Mesothelial cell of epicardium (in vitro differentiated cells): ENCODE measurements around the gene ATP8B1. TPM values are rescaled to one million over a fixed set of nuclear protein-coding genes. Genes with fewer than 3 reads are reported as not detected.
A peak's percentile ranks its signal among the peaks of the same experiment; 100 is the strongest.
"Not testable (repeated sequence)": the region's sequence is repeated elsewhere in the genome, so short reads cannot be mapped to it uniquely, and the experiment has no call there.

ENCODE experiments used
- DNase-seq, 2 experiments: peaks; one replicate each; pipeline ENCODE4 v3.0.0; 2021; ENCODE audit warnings: low spot score in 2 of 2; ENCODE audit not compliant: unreplicated experiment in 2 of 2
- H3K27ac Mint-ChIP-seq: 2 replicates; pipeline ENCODE4 v1.8.0; 2021; ENCODE audit warnings: mixed read lengths
- H3K27me3 Mint-ChIP-seq: 2 replicates; pipeline ENCODE4 v1.8.0; 2021; ENCODE audit warnings: low read depth, mixed read lengths
- H3K36me3 Mint-ChIP-seq: 2 replicates; pipeline ENCODE4 v1.8.0; 2021; ENCODE audit warnings: mixed read lengths
- H3K4me1 Mint-ChIP-seq: 2 replicates; pipeline ENCODE4 v1.8.0; 2021; ENCODE audit warnings: mixed read lengths
- H3K4me3 Mint-ChIP-seq: 2 replicates; pipeline ENCODE4 v1.8.0; 2021; ENCODE audit warnings: mild to moderate bottlenecking, moderate library complexity, mixed read lengths
- H3K9me3 Mint-ChIP-seq: 2 replicates; pipeline ENCODE4 v1.8.0; 2021; ENCODE audit warnings: mixed read lengths
- total RNA-seq: library from RNA; stranded (reverse); gene quantifications from 3 replicates; pipeline ENCODE4 v1.2.1, GENCODE V29; 2021
- TF ChIP-seq, protein P1 (sequence below): fragments of 200-600 bp; sonication (generic); IDR thresholded peaks from one replicate; pipeline ENCODE4 v1.5.0; 2021; ENCODE audit warnings: antibody characterized with exemption; ENCODE audit not compliant: unreplicated experiment

ATP8B1 gene
- total RNA-seq, 1 donor from 2014 or later = 14.1 TPM

GRCh38 chr18:57655740-57656139, 147.4 kb downstream of the ATP8B1 start:
- no peak overlapping the region for H3K4me3 Mint-ChIP-seq
- H3K27me3 Mint-ChIP-seq = no peaks in the 10 kb centered on the region
- H3K9me3 Mint-ChIP-seq = peaks cover 12% of the 10 kb centered on the region
- peaks cover 9% of the 10 kb centered on the region for H3K4me1 Mint-ChIP-seq
- DNase-seq = no peak
- TF ChIP-seq, protein P1, sequence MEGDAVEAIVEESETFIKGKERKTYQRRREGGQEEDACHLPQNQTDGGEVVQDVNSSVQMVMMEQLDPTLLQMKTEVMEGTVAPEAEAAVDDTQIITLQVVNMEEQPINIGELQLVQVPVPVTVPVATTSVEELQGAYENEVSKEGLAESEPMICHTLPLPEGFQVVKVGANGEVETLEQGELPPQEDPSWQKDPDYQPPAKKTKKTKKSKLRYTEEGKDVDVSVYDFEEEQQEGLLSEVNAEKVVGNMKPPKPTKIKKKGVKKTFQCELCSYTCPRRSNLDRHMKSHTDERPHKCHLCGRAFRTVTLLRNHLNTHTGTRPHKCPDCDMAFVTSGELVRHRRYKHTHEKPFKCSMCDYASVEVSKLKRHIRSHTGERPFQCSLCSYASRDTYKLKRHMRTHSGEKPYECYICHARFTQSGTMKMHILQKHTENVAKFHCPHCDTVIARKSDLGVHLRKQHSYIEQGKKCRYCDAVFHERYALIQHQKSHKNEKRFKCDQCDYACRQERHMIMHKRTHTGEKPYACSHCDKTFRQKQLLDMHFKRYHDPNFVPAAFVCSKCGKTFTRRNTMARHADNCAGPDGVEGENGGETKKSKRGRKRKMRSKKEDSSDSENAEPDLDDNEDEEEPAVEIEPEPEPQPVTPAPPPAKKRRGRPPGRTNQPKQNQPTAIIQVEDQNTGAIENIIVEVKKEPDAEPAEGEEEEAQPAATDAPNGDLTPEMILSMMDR = no peak
- H3K27ac Mint-ChIP-seq = no peak overlapping the region
- H3K36me3 Mint-ChIP-seq = peaks cover 40% of the 10 kb centered on the region

DNA sequence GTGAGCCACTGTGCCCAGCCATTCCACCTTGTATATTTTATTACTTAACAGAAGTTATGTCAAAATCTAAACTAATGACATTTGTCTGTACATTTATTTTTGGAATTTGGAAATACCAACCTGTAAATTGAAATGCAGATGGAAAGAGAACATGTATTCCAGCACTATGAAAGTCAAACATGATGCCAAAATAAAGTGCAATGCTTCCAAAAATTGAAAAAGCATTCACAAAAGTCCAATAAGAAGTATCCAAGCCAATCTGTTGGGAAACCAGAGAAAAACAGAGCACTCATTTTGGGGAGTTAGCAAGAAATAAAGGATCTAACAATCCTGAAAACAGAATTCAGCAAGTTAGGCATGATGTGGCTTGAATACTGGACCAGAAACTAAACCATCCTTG, 151.2 kb downstream of the ATP8B1 start:
- H3K27ac Mint-ChIP-seq = no peak overlapping the region
- H3K4me1 Mint-ChIP-seq = peaks cover 1% of the 10 kb centered on the region
- H3K36me3 Mint-ChIP-seq = peaks cover 30% of the 10 kb centered on the region
- H3K9me3 Mint-ChIP-seq = peaks cover 12% of the 10 kb centered on the region
- TF ChIP-seq, protein P1 = no peak
- H3K27me3 Mint-ChIP-seq = no peaks in the 10 kb centered on the region
- H3K4me3 Mint-ChIP-seq = no peak overlapping the region
- no peak for DNase-seq

DNA sequence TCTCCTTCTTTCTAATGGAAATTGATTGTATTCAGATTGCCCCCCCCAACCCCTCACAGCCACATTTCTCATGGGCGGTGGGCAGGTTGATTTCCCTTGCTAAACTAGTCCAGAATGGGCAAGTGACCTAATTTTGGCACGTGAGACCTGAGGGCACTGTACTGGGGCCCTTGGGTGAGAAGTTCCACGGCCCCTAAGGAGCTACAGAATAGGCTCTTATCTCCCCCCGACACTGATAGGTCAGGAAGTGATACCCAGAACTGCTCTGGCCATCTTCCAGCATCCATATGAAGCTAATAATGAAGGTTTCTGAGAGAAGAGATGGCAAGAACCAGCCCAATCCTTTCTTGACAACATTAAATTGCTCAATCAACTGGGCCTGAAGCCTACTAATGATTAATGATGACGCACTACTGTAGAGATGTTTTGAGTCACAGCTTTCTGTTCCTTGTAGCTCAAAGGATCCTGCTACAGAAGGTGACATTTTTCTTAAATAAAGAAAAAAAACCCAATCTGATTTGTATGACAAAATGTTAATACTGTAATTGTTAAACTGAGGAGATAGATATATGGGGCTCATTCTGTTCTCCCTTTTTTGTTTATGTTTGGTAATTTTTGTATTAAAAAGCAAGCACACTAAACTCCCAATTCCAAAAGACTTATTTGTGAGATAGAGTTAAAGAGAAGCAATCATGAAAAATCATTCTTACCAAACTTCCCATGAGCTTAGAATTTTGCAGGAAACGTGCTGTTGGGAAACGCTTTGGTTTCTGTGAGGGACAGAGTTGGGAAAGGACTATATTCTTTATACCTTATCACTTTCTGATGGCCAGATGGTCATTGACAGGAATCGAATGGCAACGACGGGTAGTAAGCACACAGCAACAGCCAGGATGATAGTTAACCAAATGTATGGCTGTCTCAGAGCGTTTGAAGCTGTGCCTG, 153.3 kb downstream of the ATP8B1 start:
- Mint-ChIP-seq H3K27ac (peak overlapping the region; percentile 3), H3K36me3 (peaks cover 20% of the 10 kb centered on the region), H3K9me3 (peaks cover 2% of the 10 kb centered on the region), H3K4me1 (peaks cover 6% of the 10 kb centered on the region), H3K27me3 (no peaks in the 10 kb centered on the region), H3K4me3 (no peak overlapping the region)
- TF ChIP-seq, protein P1 = no peak
- no peak for DNase-seq

DNA sequence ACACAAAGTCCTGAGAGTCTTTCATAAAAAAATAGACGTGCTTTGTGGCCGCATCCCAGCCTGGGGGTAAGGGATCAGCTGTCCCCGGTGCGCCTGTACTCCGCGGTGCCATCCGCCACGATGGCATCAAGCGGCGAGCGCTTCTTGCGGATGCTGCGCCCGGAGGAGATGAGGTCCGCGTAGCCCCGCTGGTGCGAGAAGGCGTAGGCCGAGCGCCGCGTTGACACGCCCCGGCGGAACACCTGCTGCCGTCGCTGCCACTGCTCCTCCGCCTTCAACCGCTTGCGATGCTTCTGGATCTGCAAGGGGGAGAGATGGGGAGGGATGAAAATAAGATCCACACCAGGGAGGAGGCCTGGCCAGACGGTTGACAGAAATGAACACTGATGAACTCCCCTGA, 154.7 kb downstream of the ATP8B1 start:
- no peak for DNase-seq
- no peaks in the 10 kb centered on the region for H3K27me3 Mint-ChIP-seq
- no peaks in the 10 kb centered on the region for H3K9me3 Mint-ChIP-seq
- H3K4me1 Mint-ChIP-seq = peaks cover 6% of the 10 kb centered on the region
- H3K27ac Mint-ChIP-seq = no peak overlapping the region
- no peak overlapping the region for H3K4me3 Mint-ChIP-seq
- H3K36me3 Mint-ChIP-seq = peaks cover 15% of the 10 kb centered on the region
- TF ChIP-seq, protein P1 = no peak

DNA sequence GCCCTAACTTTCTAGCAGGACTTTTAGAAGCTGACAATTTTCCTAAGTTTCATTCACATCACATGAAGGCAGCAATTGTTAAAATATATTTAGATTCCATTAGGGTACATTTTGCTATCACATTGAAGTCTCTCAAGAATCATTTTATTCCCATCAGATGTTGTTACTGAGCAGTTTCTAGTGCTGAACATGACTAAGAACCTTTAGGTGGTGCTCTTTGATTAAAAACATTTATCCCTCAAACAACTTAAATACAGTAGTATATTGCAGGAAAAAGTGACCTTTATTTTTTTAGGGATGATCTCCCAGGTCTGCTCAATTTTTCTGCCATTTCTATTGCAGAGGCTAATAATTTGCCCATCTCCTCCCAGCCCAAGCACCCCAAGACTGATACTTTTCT, 158.6 kb downstream of the ATP8B1 start:
- peaks cover 6% of the 10 kb centered on the region for H3K4me1 Mint-ChIP-seq
- H3K27ac Mint-ChIP-seq = no peak overlapping the region
- H3K36me3 Mint-ChIP-seq = peaks cover 30% of the 10 kb centered on the region
- H3K4me3 Mint-ChIP-seq = no peak overlapping the region
- no peak for DNase-seq
- H3K9me3 Mint-ChIP-seq = no peaks in the 10 kb centered on the region
- TF ChIP-seq, protein P1 = no peak
- no peaks in the 10 kb centered on the region for H3K27me3 Mint-ChIP-seq

- not testable (repeated sequence) for H3K4me1 Mint-ChIP-seq, H3K27me3 Mint-ChIP-seq, H3K9me3 Mint-ChIP-seq, H3K27ac Mint-ChIP-seq, DNase-seq, H3K4me3 Mint-ChIP-seq
- peaks cover 28% of the 10 kb centered on the region for H3K36me3 Mint-ChIP-seq
Measured at GRCh38 chr18:57643726-57644125, 159.4 kb downstream of the ATP8B1 start.

GRCh38 chr18:57642462-57642861, 160.7 kb downstream of the ATP8B1 start:
- not testable (repeated sequence) for H3K27me3 Mint-ChIP-seq, H3K4me1 Mint-ChIP-seq, H3K9me3 Mint-ChIP-seq, H3K27ac Mint-ChIP-seq, DNase-seq, H3K4me3 Mint-ChIP-seq
- peaks cover 31% of the 10 kb centered on the region for H3K36me3 Mint-ChIP-seq
